ENCODE measurements around the gene C3orf80.

C3orf80 gene

GRCh38 chr3:160194438-160194837 lies 30.8 kb upstream of the C3orf80 start:
- H3K18ac ChIP-seq (ENCODE audit: low read depth in 1 of 2, low read length in 2 of 2), result no peak overlapping the region
- no peak overlapping the region for H4K8ac ChIP-seq (ENCODE audit: low read length)
- no peak overlapping the region for H2BK12ac ChIP-seq (ENCODE audit: low read length in 2 of 2)
- no peak overlapping the region for H2BK15ac ChIP-seq (ENCODE audit: low read depth, poor library complexity, severe bottlenecking)
- no peaks in the 10 kb centered on the region for H3K36me3 ChIP-seq (ENCODE audit: control insufficient read depth in 1 of 2, insufficient read depth in 2 of 2, low read depth in 1 of 2, low read length in 2 of 2)
- H3K9ac ChIP-seq (ENCODE audit: low read length), result no peak overlapping the region
- H3K4ac ChIP-seq (ENCODE audit: low read depth in 1 of 2, low read length in 2 of 2), result no peak overlapping the region
- H3K27me3 ChIP-seq (ENCODE audit: control insufficient read depth in 1 of 2, insufficient read depth in 1 of 2, low read length in 2 of 2), result peaks cover 0 to 7% of the 10 kb centered on the region in 2 experiments
- no peak for DNase-seq
- H3K23ac ChIP-seq (ENCODE audit: low read length in 2 of 2), result no peak overlapping the region
- no peak overlapping the region for H3K4me2 ChIP-seq (ENCODE audit: low read length, poor library complexity, severe bottlenecking)
- no peak overlapping the region for H4K91ac ChIP-seq (ENCODE audit: low read length)
- no peaks in the 10 kb centered on the region for H3K79me1 ChIP-seq (replicated peaks; ENCODE audit: low read length, poor library complexity, severe bottlenecking)
- H2AK5ac ChIP-seq (ENCODE audit: low read length, severe bottlenecking), result no peak overlapping the region
- H2AFZ ChIP-seq (ENCODE audit: low read depth, low read length), result no peak overlapping the region
- no peak overlapping the region for H3K27ac ChIP-seq (ENCODE audit: low read length, poor library complexity, severe bottlenecking)
- no peaks in the 10 kb centered on the region for H3K9me3 ChIP-seq (ENCODE audit: control insufficient read depth, low read length)
- no peak overlapping the region for H2BK5ac ChIP-seq (ENCODE audit: low read depth, low read length, poor library complexity, severe bottlenecking)
- H3K4me3 ChIP-seq (ENCODE audit: insufficient read depth in 1 of 2, low read depth in 1 of 2, low read length in 2 of 2), result no peak overlapping the region
- no CpG with 5 or more reads among the region's 1 CpG for WGBS
- H3K14ac ChIP-seq (ENCODE audit: low read length in 2 of 2), result no peak overlapping the region
- no peaks in the 10 kb centered on the region for H3K4me1 ChIP-seq (ENCODE audit: control insufficient read depth, insufficient read depth, low read depth, low read length)
- H2BK120ac ChIP-seq (ENCODE audit: low read depth, low read length), result no peak overlapping the region

- no peak for DNase-seq
- Histone ChIP-seq H2AK5ac (ENCODE audit: low read length, severe bottlenecking) (no peak overlapping the region), H3K9me3 (ENCODE audit: control insufficient read depth, low read length) (no peaks in the 10 kb centered on the region)
These were observed 30.1 kb upstream of the C3orf80 start for GRCh38 chr3:160195106-160195505.

GRCh38 chr3:160196511-160197104 lies 28.6 kb upstream of the C3orf80 start:
- no peak overlapping the region for H2BK15ac ChIP-seq (ENCODE audit: low read depth, poor library complexity, severe bottlenecking)
- peak overlapping the region in 1 of 2 experiments; percentile 24 for H3K4me3 ChIP-seq (ENCODE audit: insufficient read depth in 1 of 2, low read depth in 1 of 2, low read length in 2 of 2)
- no peaks in the 10 kb centered on the region for H3K4me1 ChIP-seq (ENCODE audit: control insufficient read depth, insufficient read depth, low read depth, low read length)
- no peak overlapping the region for H3K4me2 ChIP-seq (ENCODE audit: low read length, poor library complexity, severe bottlenecking)
- H3K14ac ChIP-seq (ENCODE audit: low read length in 2 of 2), result no peak overlapping the region
- H3K9me3 ChIP-seq (ENCODE audit: control insufficient read depth, low read length), result no peaks in the 10 kb centered on the region
- no peak overlapping the region for H3K18ac ChIP-seq (ENCODE audit: low read depth in 1 of 2, low read length in 2 of 2)
- 85% methylated on average over 9 of the region's 9 CpGs for WGBS
- peak overlapping the region; percentile 37 for H3K9ac ChIP-seq (ENCODE audit: low read length)
- no peaks in the 10 kb centered on the region for H3K79me1 ChIP-seq (replicated peaks; ENCODE audit: low read length, poor library complexity, severe bottlenecking)
- H3K27me3 ChIP-seq (ENCODE audit: control insufficient read depth in 1 of 2, insufficient read depth in 1 of 2, low read length in 2 of 2), result peaks cover 0 to 13% of the 10 kb centered on the region in 2 experiments
- H2AK5ac ChIP-seq (ENCODE audit: low read length, severe bottlenecking), result no peak overlapping the region
- no peak for DNase-seq
- H2BK12ac ChIP-seq (ENCODE audit: low read length in 2 of 2), result no peak overlapping the region
- H2BK120ac ChIP-seq (ENCODE audit: low read depth, low read length), result no peak overlapping the region
- no peak overlapping the region for H4K8ac ChIP-seq (ENCODE audit: low read length)
- H3K27ac ChIP-seq (ENCODE audit: low read length, poor library complexity, severe bottlenecking), result no peak overlapping the region
- H2BK5ac ChIP-seq (ENCODE audit: low read depth, low read length, poor library complexity, severe bottlenecking), result no peak overlapping the region
- H4K91ac ChIP-seq (ENCODE audit: low read length), result no peak overlapping the region
- no peaks in the 10 kb centered on the region for H3K36me3 ChIP-seq (ENCODE audit: control insufficient read depth in 1 of 2, insufficient read depth in 2 of 2, low read depth in 1 of 2, low read length in 2 of 2)
- peak overlapping the region in 1 of 2 experiments; percentile 14 for H3K23ac ChIP-seq (ENCODE audit: low read length in 2 of 2)
- H3K4ac ChIP-seq (ENCODE audit: low read depth in 1 of 2, low read length in 2 of 2), result no peak overlapping the region
- H2AFZ ChIP-seq (ENCODE audit: low read depth, low read length), result no peak overlapping the region

More at GRCh38 chr3:160195106-160195505, 30.1 kb upstream of the C3orf80 start:
- Histone ChIP-seq H3K4ac (ENCODE audit: low read depth in 1 of 2, low read length in 2 of 2) (no peak overlapping the region), H3K4me1 (ENCODE audit: control insufficient read depth, insufficient read depth, low read depth, low read length) (no peaks in the 10 kb centered on the region), H3K4me3 (ENCODE audit: insufficient read depth in 1 of 2, low read depth in 1 of 2, low read length in 2 of 2) (no peak overlapping the region), H3K23ac (ENCODE audit: low read length in 2 of 2) (no peak overlapping the region), H3K9ac (ENCODE audit: low read length) (no peak overlapping the region), H3K18ac (ENCODE audit: low read depth in 1 of 2, low read length in 2 of 2) (no peak overlapping the region), H2BK12ac (ENCODE audit: low read length in 2 of 2) (no peak overlapping the region), H3K14ac (ENCODE audit: low read length in 2 of 2) (no peak overlapping the region), H2BK5ac (ENCODE audit: low read depth, low read length, poor library complexity, severe bottlenecking) (no peak overlapping the region), H2AFZ (ENCODE audit: low read depth, low read length) (no peak overlapping the region), H4K8ac (ENCODE audit: low read length) (no peak overlapping the region), H2BK120ac (ENCODE audit: low read depth, low read length) (no peak overlapping the region), H3K27ac (ENCODE audit: low read length, poor library complexity, severe bottlenecking) (no peak overlapping the region), H3K36me3 (ENCODE audit: control insufficient read depth in 1 of 2, insufficient read depth in 2 of 2, low read depth in 1 of 2, low read length in 2 of 2) (no peaks in the 10 kb centered on the region), H2BK15ac (ENCODE audit: low read depth, poor library complexity, severe bottlenecking) (no peak overlapping the region), H3K79me1 (replicated peaks; ENCODE audit: low read length, poor library complexity, severe bottlenecking) (no peaks in the 10 kb centered on the region), H4K91ac (ENCODE audit: low read length) (no peak overlapping the region), H3K4me2 (ENCODE audit: low read length, poor library complexity, severe bottlenecking) (no peak overlapping the region), H3K27me3 (ENCODE audit: control insufficient read depth in 1 of 2, insufficient read depth in 1 of 2, low read length in 2 of 2) (peaks cover 0 to 7% of the 10 kb centered on the region in 2 experiments)

GRCh38 chr3:160199108-160199507 lies 26.1 kb upstream of the C3orf80 start:
- WGBS, result 100% methylated on average over 1 of the region's 3 CpGs
- Histone ChIP-seq H3K36me3 (ENCODE audit: control insufficient read depth in 1 of 2, insufficient read depth in 2 of 2, low read depth in 1 of 2, low read length in 2 of 2) (no peaks in the 10 kb centered on the region), H3K27ac (ENCODE audit: low read length, poor library complexity, severe bottlenecking) (no peak overlapping the region), H3K9me3 (ENCODE audit: control insufficient read depth, low read length) (no peaks in the 10 kb centered on the region), H3K4me3 (ENCODE audit: insufficient read depth in 1 of 2, low read depth in 1 of 2, low read length in 2 of 2) (no peak overlapping the region), H2BK120ac (ENCODE audit: low read depth, low read length) (no peak overlapping the region), H3K79me1 (replicated peaks; ENCODE audit: low read length, poor library complexity, severe bottlenecking) (no peaks in the 10 kb centered on the region), H3K9ac (ENCODE audit: low read length) (no peak overlapping the region), H2BK12ac (ENCODE audit: low read length in 2 of 2) (no peak overlapping the region), H2AK5ac (ENCODE audit: low read length, severe bottlenecking) (no peak overlapping the region), H3K14ac (ENCODE audit: low read length in 2 of 2) (no peak overlapping the region), H3K4ac (ENCODE audit: low read depth in 1 of 2, low read length in 2 of 2) (no peak overlapping the region), H2BK15ac (ENCODE audit: low read depth, poor library complexity, severe bottlenecking) (no peak overlapping the region), H4K91ac (ENCODE audit: low read length) (no peak overlapping the region), H3K18ac (ENCODE audit: low read depth in 1 of 2, low read length in 2 of 2) (no peak overlapping the region), H3K27me3 (ENCODE audit: control insufficient read depth in 1 of 2, insufficient read depth in 1 of 2, low read length in 2 of 2) (peaks cover 0 to 13% of the 10 kb centered on the region in 2 experiments), H3K23ac (ENCODE audit: low read length in 2 of 2) (no peak overlapping the region), H3K4me2 (ENCODE audit: low read length, poor library complexity, severe bottlenecking) (no peak overlapping the region), H2BK5ac (ENCODE audit: low read depth, low read length, poor library complexity, severe bottlenecking) (no peak overlapping the region), H3K4me1 (ENCODE audit: control insufficient read depth, insufficient read depth, low read depth, low read length) (no peaks in the 10 kb centered on the region), H2AFZ (ENCODE audit: low read depth, low read length) (no peak overlapping the region), H4K8ac (ENCODE audit: low read length) (no peak overlapping the region)
- no peak for DNase-seq

Measured in mesenchymal stem cell (in vitro differentiated cells and primary cell).